Medulla oblongata (tissue), 1 donor: ENCODE measurements around the gene PPFIA4.

ENCODE experiments used
- DNase-seq: peaks from one replicate; pipeline ENCODE4 v3.0.0-alpha.2; 2015; ENCODE audit errors: extremely low spot score

PPFIA4 gene

DNA sequence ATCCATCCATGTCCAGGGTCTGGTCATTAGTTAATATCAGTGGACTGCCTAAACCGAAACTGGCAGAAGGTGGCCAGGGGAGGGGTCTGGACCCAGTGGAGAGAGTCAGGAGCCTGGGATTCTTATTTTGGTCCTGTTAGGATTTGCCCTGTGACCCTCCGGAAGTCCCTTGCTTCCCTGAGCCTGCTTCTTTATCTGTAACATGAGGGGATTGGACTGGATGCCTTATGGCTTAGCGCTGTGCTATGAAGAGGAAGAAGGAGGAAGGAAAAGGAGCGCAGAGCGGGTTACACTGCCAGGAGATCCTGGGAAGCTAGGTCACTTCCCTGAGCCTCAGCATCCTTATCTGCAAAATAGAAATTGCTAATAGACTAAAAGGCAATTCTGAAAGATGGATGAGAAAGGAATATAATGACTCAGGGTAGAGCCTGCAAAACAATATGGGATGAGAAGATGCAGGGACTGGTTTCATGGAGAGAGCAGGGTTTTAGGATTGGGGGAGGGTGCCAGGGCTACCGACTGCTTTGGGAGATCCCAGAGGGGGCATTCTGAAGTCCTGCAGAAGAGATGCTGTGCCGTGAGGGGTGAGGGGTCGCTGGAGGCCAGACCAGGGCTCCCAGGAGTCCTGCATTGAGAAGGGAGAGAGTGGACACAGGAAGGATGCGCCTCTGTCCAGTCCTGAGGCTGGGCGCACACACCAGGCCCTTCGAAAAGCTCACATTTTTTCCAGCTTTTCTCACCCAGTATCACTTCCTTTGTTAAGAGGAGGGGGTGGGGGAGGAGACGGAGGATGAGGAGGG, 100.8 kb downstream of the PPFIA4 start:
- DNase-seq, result no peak

DNA sequence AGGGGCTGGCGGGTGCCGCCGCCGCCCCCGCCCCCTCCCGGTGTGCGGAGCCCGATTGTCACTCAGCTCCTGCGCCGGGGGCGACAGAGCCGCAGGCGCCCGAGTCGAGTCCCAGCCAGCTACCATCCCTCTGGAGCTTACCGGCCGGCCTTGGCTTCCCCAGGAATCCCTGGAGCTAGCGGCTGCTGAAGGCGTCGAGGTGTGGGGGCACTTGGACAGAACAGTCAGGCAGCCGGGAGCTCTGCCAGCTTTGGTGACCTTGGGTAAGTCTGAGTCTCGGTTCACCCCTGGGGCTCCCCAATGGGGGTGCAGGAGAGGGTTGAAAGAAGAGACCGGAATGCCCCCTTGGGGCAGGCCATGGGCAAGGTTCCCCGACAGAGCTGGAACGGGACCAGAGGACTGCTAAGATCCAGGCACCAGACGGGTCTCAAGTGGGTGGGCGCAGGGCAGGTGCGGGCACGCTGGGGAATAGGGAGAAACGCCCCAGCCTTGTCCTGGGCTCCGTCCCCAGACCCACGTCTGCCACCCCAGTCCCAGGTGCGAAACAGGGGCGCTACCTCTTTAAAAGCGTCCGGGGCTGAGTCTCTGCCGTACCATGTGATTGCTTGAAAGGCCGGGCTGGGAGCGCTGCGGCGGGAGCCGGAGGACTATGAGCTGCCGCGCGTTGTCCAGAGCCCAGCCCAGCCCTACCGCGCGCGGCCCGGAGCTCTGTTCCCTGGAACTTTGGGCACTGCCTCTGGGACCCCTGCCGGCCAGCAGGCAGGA, 101.6 kb downstream of the PPFIA4 start, which contains the start of gene ADORA1:
ADORA1 (plus strand) TSS at position 61 of the 765 bp plus-strand sequence. CDS start 1,116 bp downstream, outside the sequence.
- DNase-seq, result peak; percentile 88

DNA sequence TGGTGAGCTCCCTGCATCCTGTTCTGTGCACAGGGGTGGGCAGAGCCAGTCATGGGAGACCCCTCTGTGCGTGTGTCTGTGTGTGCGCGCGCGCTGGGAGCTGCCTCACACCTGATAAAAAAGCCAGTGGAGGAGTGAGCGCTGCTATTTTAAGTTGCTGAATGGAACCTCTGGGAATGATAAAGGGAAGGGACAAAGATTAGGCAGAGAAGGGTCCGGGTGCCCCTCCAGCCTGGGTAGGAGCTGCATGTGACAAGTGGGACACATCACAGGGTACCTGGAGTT, 102.1 kb downstream of the PPFIA4 start:
- DNase-seq, result no peak
